ENCODE data around the gene LRRN2.

DNA sequence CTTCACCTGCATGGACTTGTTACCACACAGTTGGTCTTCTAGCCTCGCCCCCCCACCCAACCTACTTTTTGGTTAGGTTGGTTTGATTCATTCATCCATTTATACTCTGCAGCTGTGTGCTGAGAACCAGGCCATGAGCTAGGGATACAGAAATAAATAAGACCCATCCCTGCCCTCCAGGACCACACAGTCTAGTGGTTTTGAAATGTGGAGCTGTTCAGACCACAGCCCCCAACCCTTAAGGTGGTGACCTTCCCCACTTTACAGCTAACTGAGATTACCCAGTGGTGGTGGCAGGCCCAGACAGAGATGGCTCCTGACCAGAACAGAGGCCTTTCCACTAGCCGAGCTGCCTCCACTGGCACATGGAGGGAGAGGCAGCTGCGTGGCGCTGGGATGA lies 37.0 kb downstream of the LRRN2 start:
- no peak for TF ChIP-seq RAD21 (IDR thresholded peaks at IDR 0.05; ENCODE audit: low read length)
- TF ChIP-seq, protein P1, sequence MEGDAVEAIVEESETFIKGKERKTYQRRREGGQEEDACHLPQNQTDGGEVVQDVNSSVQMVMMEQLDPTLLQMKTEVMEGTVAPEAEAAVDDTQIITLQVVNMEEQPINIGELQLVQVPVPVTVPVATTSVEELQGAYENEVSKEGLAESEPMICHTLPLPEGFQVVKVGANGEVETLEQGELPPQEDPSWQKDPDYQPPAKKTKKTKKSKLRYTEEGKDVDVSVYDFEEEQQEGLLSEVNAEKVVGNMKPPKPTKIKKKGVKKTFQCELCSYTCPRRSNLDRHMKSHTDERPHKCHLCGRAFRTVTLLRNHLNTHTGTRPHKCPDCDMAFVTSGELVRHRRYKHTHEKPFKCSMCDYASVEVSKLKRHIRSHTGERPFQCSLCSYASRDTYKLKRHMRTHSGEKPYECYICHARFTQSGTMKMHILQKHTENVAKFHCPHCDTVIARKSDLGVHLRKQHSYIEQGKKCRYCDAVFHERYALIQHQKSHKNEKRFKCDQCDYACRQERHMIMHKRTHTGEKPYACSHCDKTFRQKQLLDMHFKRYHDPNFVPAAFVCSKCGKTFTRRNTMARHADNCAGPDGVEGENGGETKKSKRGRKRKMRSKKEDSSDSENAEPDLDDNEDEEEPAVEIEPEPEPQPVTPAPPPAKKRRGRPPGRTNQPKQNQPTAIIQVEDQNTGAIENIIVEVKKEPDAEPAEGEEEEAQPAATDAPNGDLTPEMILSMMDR (IDR thresholded peaks at IDR 0.05) = no peak
- TF ChIP-seq RCOR1 (IDR thresholded peaks at IDR 0.05; ENCODE audit: low read length) = no peak
- no peak for TF ChIP-seq EP300 (IDR thresholded peaks at IDR 0.05; ENCODE audit: borderline replicate concordance in 1 of 2, low read depth in 1 of 2, low read length in 1 of 2)
- TF ChIP-seq, protein P2, sequence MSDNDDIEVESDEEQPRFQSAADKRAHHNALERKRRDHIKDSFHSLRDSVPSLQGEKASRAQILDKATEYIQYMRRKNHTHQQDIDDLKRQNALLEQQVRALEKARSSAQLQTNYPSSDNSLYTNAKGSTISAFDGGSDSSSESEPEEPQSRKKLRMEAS (IDR thresholded peaks at IDR 0.05; ENCODE audit: low read depth) = no peak
- no peak for TF ChIP-seq NRF1 (IDR thresholded peaks at IDR 0.05; ENCODE audit: low read depth, low read length)
- no peak for TF ChIP-seq YY1 (IDR thresholded peaks at IDR 0.05; ENCODE audit: low read depth)
- no peak for TF ChIP-seq GABPA (IDR thresholded peaks at IDR 0.05; ENCODE audit: low read depth)
- TF ChIP-seq EZH2phosphoT487 (IDR thresholded peaks at IDR 0.05; ENCODE audit: borderline replicate concordance, low read depth) = no peak
- no peak for TF ChIP-seq MXI1 (IDR thresholded peaks at IDR 0.05; ENCODE audit: low read depth, low read length)
- no peak for TF ChIP-seq FOXM1 (IDR thresholded peaks at IDR 0.05; ENCODE audit: low read depth)
- no peak for TF ChIP-seq POLR2AphosphoS5 (IDR thresholded peaks at IDR 0.05; ENCODE audit: low read depth, low read length)
- TF ChIP-seq USF2 (IDR thresholded peaks at IDR 0.05; ENCODE audit: borderline replicate concordance, low read depth, low read length) = no peak
- no peak for TF ChIP-seq SMC3 (IDR thresholded peaks at IDR 0.05; ENCODE audit: low read depth, low read length)
